Nephron (organoid): ENCODE data around the gene CHST11.

Experiments
- H3K27ac Mint-ChIP-seq, 3 experiments: 2 replicates each; pipeline ENCODE4 v1.8.0; 2020; ENCODE audit warnings: mixed read lengths in 3 of 3, mild to moderate bottlenecking in 2 of 3, moderate library complexity in 1 of 3
- H3K27me3 Mint-ChIP-seq: 2 replicates; pipeline ENCODE4 v1.8.0; 2021; ENCODE audit warnings: low read depth, mild to moderate bottlenecking, moderate library complexity, mixed read lengths
- H3K36me3 Mint-ChIP-seq: 2 replicates; pipeline ENCODE4 v1.8.0; 2020; ENCODE audit warnings: low read depth, mixed read lengths
- H3K4me1 Mint-ChIP-seq: 2 replicates; pipeline ENCODE4 v1.8.0; 2020; ENCODE audit warnings: mixed read lengths
- H3K4me3 Mint-ChIP-seq, 3 experiments: 2 replicates each; pipeline ENCODE4 v1.8.0; 2020; ENCODE audit warnings: mild to moderate bottlenecking in 3 of 3, mixed read lengths in 3 of 3, moderate library complexity in 2 of 3
- H3K9me3 Mint-ChIP-seq: 2 replicates; pipeline ENCODE4 v1.8.0; 2020; ENCODE audit warnings: mixed read lengths
- TF ChIP-seq, protein P1 (sequence below), 3 experiments: fragments of 200-600 bp; sonication (generic); IDR thresholded peaks; one replicate each; pipeline ENCODE4 v1.5.0; 2021; ENCODE audit warnings: antibody characterized with exemption in 3 of 3; ENCODE audit not compliant: unreplicated experiment in 3 of 3

CHST11 gene

DNA sequence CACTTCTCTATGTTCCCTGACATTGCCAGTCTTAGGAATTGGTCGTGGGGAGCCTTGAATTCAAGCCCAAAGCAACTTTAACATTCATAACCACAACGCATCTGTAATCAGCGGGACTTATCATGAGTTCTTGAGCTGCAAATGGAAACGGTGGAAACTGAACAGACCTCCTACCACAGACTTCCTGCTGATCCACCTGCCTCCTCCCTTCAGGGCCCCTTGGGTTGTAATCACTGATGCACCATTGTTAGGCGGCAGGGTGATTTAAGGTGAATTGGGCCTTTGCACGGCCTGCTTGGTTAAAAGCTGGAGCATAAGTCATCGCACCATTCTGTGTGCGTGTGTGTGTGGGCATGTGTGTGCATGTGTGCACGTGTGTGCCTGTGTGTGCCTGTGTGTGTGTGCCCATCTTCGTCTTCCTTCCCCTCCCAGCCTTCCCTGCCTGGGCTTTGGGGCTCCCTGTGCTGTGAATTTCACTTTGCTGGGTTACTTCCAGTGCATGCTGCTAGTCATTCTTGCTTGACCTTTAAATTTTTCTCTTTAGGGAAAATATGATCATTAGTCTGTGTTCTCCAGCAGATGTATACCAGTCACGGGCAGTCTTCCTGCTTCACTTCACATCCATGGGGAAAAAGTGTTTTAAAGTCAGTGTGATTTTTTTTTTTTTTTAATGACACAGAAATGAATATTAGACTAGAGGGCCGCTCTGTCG is 29.1 kb downstream of the CHST11 start:
- Mint-ChIP-seq H3K9me3 (no peaks in the 10 kb centered on the region), H3K27ac (peak overlapping the region in 2 of 3 experiments; percentile 6 to 7), H3K27me3 (no peaks in the 10 kb centered on the region), H3K36me3 (peaks cover 11% of the 10 kb centered on the region), H3K4me3 (no peak overlapping the region), H3K4me1 (peaks cover 30% of the 10 kb centered on the region)
- TF ChIP-seq, protein P1, sequence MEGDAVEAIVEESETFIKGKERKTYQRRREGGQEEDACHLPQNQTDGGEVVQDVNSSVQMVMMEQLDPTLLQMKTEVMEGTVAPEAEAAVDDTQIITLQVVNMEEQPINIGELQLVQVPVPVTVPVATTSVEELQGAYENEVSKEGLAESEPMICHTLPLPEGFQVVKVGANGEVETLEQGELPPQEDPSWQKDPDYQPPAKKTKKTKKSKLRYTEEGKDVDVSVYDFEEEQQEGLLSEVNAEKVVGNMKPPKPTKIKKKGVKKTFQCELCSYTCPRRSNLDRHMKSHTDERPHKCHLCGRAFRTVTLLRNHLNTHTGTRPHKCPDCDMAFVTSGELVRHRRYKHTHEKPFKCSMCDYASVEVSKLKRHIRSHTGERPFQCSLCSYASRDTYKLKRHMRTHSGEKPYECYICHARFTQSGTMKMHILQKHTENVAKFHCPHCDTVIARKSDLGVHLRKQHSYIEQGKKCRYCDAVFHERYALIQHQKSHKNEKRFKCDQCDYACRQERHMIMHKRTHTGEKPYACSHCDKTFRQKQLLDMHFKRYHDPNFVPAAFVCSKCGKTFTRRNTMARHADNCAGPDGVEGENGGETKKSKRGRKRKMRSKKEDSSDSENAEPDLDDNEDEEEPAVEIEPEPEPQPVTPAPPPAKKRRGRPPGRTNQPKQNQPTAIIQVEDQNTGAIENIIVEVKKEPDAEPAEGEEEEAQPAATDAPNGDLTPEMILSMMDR (IDR thresholded peaks at IDR 0.05; ENCODE audit: unreplicated experiment in 3 of 3): no peak

DNA sequence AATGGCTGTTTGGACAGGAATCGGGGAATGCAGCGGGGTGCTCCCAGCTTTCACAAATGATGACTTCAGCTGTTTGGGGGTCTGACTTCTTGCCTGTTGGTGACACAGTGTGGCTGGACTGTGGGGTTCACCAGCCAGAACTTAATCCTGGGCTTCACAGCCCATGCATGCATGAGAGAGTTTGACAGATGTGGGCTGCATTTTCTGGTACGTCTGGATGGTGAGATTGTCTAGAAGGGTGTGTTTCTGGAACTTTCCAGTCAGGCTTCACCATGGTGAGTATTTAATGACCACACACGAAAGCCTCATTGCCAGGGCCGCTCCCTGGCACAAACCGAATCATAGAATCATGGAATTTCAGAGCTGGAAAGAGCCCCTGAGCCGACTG is 29.6 kb downstream of the CHST11 start:
- Mint-ChIP-seq H3K9me3 (no peaks in the 10 kb centered on the region), H3K4me3 (no peak overlapping the region), H3K27me3 (no peaks in the 10 kb centered on the region), H3K4me1 (peaks cover 34% of the 10 kb centered on the region), H3K27ac (peak overlapping the region in 1 of 3 experiments; percentile 6), H3K36me3 (peaks cover 6% of the 10 kb centered on the region)
- TF ChIP-seq, protein P1 (IDR thresholded peaks at IDR 0.05; ENCODE audit: unreplicated experiment in 3 of 3): no peak

DNA sequence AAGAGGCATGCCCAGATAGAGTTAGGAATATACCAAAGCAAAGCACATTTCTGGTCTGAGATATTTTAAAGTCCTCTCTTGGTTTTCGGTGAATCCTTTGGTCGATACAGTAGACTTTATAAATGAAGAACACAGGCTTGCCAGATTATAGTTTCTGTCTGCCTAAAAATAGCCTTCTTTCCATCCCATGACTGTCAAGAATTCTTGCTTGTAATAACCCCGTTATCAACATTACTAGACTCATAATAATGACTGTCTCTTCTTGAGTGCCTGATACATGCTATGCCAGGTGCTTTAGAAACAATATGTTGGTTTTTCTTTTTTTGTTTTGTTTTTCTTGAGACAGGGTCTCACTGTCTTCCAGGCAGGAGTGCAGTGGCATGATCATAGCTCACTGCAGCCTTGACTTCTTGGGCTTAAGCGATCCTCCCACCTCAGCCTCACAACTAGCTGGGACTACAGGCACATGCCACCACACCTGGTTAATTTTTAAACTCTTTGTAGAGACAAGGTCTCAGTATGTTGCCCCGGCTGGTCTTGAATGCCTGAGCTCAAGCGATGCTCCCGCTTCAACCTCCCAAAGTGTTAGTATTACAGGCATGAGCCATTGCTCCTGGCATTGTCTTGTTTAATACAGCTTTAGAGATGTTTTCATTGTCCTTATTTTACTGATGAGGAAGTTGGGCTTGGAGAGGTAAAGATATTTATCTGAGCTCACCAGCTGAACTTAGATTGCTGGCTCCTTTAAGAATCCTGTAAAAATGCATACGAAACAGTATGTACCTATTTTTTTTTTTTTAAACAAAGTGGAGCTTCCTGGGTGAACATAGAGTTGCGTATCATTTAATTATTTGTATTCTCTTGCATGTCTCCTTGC is 30.4 kb downstream of the CHST11 start:
- Mint-ChIP-seq H3K27ac (no peak overlapping the region), H3K9me3 (no peaks in the 10 kb centered on the region), H3K27me3 (no peaks in the 10 kb centered on the region), H3K36me3 (peaks cover 3% of the 10 kb centered on the region), H3K4me1 (peaks cover 34% of the 10 kb centered on the region), H3K4me3 (no peak overlapping the region)
- TF ChIP-seq, protein P1 (IDR thresholded peaks at IDR 0.05; ENCODE audit: unreplicated experiment in 3 of 3): no peak

DNA sequence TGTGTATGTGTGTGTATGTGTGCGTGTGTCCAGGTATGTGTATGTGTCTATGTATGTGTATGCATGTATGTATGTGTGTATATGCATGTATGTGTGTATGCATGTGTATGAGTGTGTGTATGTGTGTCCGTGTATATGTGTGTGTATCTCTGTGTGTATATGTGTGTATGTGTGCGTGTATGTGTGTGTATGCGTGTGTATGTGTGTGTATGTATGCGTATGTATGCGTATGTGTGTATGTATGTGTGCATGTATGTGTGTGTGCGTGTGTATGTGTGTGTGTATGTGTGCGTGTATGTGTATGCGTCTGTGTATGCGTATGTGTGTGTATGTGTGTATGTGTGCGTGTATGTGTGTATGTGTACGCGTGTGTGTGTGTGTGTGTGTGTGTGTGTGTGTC is 31.6 kb downstream of the CHST11 start:
- H3K4me3 Mint-ChIP-seq: no peak overlapping the region
- TF ChIP-seq, protein P1 (IDR thresholded peaks at IDR 0.05; ENCODE audit: unreplicated experiment in 3 of 3): no peak
- H3K27me3 Mint-ChIP-seq: peaks cover 3% of the 10 kb centered on the region
- H3K27ac Mint-ChIP-seq: no peak overlapping the region
- no peaks in the 10 kb centered on the region for H3K36me3 Mint-ChIP-seq
- H3K4me1 Mint-ChIP-seq: peaks cover 27% of the 10 kb centered on the region
- H3K9me3 Mint-ChIP-seq: no peaks in the 10 kb centered on the region

DNA sequence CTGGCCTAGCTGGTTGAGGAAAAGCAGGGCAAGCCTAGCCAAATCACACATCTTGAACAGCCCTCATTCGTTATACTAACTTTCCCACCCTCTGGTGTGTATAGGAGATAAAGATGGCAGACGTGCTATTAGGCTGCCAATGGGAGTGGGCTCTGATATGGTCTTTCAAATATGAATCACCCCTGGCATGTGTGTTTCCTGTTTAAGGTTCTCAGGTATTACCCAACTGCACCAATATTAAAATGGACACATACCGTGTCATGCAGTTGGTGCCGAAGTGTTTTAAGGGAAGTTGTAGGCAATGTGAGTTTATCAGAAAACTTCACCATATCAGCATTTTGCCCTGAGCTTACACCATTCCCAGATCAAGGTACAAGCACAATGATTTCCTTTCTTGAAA is 33.4 kb downstream of the CHST11 start:
- no peak overlapping the region for H3K27ac Mint-ChIP-seq
- TF ChIP-seq, protein P1 (IDR thresholded peaks at IDR 0.05; ENCODE audit: unreplicated experiment in 3 of 3): no peak
- peaks cover 39% of the 10 kb centered on the region for H3K4me1 Mint-ChIP-seq
- no peaks in the 10 kb centered on the region for H3K36me3 Mint-ChIP-seq
- no peaks in the 10 kb centered on the region for H3K9me3 Mint-ChIP-seq
- peaks cover 3% of the 10 kb centered on the region for H3K27me3 Mint-ChIP-seq
- no peak overlapping the region for H3K4me3 Mint-ChIP-seq
